Germinal center (tissue), 1 donor: Measurements from ENCODE around the gene EN2.

Source experiments
- DNase-seq: peaks from one replicate; pipeline ENCODE4 v3.0.0; 2012; ENCODE audit warnings: mixed read lengths, low spot score

EN2 gene

DNA sequence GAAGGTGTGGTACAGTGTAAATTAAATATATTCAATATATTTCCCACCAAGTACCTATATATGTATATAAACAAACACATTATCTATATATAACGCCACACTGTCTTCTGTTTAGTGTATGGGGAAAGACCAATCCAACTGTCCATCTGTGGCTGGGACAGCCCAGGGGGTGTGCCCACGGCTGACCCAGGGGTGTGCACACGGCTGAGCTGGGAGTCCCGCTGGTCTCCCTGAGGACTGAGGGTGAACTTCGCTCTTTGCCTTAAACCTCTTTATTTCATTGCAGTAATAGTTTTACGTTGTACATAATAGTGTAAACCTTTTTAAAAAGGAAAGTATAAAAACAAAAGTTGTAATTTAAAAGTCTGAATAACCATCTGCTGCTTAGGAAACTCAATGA lies 6.3 kb downstream of the EN2 start:
- DNase-seq = no peak

DNA sequence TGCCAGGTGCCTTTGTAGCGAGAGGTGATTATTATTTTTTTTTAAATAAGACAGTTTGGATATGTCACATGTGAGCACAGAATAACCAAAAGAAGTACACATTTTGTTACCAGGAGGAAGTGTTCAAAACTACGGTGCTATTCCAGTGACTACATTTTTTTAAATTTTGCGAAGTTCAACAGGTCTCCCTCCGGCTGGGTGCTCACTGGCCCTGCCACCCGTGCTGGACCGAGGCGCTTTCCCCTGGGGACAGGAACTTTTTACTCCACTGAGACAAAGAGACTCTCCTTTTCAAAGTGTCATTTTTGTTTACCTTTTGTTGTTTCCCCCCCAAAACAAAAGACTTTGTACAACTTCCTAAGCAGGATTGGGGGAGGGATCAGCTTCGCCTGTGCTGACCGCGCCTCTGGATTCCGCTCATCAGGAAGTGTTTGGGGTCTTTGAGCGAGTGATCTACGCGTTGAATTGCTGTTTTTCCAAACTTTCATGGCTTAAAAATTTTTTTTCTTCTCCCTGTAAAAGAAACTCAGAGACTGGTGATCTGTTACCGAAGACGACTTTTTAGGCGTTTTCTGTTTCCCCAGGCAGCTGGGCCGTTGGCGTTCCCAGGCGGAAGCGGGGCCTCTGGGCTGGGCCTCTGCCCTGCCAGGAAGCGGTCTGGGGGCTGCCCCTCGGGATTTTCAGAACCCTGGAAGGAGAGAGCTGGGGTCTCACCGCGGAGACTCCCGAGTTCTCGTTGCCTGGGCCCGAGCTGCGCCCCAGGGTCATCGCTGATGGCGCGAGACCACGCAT lies 7.2 kb downstream of the EN2 start:
- DNase-seq = no peak

DNA sequence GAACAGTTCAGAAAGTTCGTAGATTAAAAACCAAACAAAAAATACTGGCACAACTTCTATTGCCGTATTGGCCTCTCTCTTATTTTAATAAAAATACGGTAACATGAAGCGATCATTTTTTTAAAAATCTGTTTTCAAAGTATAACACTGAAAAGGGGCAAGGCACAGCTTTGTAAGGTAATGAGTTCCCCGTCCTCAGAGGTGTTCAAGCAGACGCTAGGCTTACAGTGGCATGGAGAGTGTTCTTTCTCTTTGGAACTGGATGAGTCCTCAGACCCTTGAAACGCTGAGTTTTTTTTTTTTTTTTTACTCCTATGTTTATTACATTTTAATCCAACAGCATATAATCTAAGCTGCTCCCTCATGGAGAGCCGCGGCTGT lies 7.8 kb downstream of the EN2 start:
- DNase-seq = no peak

DNA sequence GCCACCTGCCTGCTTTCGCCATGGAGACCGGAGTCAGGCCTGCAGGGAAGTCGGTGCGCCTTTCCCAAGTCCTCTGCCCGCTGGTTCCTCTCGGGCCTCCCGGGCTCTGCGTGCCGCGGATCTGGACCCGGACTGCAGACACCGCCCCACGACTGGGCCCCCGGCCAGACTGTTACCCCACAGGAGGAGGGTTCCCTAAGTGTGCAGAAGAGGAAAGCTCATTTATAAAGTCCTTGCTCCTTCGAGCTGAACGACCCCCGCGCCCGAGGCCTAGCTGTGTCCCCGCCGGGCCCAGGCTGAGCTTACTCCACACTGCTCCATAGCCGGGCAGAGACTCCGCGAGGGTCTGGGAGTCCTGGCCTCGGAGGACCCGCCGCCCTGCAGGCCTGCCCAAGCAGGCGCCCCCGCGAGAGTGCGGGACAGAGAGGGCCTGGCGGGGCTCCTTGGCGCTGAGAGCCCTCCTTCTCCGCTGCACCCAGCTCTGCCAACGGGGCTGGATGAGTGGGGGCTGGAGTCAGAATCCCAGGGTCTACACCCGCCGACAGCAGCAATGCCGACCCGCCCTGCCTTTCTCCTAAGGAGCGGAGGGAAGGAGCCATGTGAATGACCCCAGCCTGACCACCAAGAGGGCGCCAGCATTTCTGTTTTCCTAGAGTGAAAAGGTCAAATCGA lies 8.3 kb downstream of the EN2 start:
- no peak for DNase-seq

DNA sequence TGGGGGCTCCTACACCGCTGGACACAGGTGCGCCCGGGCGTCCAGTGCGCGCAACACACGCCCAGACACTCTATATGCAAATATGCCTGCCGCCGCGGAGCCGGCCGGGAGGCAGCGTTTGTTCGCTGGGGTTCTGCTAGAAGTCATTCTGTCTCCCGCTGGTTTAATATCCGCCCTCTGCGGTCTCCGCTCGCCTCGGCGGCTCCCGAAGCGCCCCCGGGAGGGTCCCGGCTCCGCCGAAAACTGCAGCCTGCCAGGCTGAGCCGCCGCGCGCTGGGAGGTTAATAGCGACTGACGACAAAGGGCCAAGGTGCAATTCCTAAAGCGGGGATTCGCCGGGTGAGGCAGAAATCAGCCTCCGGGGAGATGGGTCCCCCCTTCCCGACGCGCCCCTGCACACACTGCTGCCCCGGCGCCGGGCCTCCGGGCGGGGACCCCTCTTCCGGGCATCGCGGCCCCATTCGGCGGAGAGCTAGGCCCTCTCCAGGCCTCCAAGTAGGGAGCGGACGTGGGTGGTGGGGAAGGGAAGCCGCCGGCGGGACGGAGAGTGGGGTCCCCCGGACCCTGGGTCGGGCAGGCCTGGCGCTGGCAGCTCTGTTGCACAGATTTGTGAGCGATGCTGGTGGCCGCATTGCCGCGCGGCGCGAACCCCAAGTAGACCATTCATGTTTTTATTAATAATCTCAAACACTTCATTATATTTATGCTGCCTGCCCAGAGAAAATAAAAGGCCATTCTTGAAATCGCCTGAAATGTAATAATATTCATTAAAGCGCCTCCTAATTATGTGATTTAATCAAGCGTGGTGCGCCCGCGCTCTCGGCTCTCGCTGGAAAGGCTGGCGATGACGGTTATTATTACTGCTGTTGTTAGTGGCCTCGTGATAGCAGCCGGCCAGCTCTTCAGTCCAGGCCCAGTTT lies 9.1 kb downstream of the EN2 start:
- DNase-seq = peak; percentile 63

DNA sequence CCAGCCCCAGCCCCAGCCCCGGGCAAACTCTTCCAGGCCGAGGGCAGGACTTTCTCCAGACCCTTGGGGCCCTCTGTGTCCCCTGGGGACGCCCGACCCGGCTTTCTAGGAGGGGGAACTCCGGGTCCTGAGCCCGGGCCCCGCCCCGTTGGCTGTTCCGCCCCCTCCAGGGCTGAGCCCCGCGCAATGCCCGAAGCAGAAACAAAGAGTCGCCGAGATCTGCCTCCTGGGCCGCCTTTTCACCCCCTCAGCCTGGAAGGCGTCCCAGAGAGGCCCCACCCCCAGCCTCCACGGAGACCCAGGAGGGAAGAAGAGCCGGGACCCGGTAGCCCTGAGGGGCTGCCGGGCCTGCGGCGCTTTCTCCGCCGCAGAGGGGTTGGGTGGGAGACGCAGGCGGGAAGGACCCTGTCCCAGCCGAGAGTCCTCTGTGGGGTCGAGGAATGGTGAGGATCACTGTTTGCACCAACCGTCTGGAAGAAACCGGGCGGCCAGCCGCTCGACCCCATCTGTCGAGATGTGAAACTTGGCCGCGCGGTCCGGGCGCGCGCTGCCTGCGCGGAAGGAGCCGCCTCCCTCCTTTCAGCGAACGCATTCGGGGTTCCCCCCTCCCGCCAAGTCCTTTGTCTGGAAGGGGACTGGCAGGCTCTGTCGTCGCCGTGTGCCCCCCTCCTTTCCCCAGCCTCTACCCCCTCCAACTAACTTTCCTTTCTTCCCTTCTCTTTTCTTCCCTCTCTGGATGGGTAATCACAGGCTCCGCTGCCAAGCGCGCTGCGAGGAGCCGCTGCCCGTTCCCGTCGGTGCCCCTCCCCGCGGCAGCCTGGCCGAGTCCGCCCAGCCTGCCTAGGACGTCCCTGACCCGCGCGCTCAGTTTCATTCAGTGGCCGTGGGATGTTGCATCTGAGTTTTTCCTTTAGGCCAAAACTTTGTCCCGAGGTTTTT lies 10.2 kb downstream of the EN2 start:
- no peak for DNase-seq

DNA sequence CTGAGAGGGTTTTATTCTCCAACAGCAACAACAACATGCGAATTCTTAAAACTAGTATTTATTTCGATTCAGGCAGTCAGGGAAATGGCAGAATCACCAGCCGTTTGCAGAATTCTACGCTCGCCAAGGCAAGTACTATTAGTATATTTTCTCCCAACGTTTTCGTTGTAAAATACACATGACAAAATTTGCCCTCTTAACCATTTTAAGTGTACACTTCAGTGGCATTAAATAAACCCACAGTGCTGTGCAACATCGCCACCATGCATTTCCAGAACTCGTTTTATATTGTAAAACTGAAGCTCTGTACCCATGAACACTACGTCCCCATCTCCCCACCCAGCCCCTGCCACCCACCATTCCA lies 10.8 kb downstream of the EN2 start:
- no peak for DNase-seq

DNA sequence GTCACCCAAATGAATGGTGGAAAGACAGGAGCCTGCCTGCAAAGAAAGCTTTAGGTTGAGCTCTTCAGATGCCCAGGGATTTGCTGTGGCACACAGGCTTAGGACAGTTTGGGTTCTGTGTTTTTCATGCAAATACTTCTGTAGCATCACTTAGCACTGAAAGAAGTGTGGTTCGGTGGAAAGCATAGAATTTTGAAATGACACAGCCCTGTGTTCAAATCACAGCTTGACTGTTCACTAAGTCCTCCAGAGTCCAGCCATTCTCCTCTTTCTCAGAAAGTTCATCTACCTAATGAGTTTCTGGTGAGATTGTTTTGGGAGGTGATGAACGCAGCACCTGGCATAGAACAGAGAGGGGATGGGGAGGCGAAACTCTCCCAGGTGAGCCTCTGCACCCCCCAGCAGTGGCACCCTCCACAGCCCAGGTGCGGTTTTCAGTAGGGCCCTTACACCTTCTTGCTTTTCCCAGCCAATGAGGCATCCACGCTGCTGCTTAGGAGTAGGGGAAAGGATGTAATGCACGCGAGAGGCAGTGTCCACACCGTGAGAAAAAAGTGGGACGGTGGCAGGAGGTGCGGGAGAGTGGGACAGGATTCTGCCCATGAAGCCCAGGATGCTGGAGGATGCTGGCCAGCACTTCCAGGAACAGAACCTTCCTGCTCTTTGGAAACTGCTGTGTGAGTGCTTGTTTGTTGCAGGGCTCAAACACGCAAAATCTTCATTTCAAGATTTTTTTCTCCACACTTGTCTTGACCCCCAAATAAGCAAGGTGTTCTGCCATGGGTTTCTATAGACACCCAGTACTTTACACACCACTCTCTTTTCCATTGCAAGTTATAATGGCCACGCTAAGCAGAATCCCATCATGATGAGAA lies 11.6 kb downstream of the EN2 start:
- no peak for DNase-seq

DNA sequence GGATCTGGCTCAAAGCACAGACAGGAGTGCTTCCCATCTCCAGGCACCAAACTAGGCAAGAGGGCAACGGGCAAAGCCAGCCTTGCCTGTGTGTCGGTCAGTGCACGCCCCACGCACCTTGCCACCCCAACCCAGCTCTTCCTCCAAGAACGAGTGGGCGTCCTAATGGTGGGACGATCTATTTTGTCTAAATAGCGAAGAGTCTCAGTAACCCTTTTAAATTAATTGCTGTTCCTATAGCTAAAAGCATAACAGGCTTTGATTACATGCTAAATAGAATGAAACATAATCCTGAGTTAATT lies 12.2 kb downstream of the EN2 start:
- DNase-seq = no peak

DNA sequence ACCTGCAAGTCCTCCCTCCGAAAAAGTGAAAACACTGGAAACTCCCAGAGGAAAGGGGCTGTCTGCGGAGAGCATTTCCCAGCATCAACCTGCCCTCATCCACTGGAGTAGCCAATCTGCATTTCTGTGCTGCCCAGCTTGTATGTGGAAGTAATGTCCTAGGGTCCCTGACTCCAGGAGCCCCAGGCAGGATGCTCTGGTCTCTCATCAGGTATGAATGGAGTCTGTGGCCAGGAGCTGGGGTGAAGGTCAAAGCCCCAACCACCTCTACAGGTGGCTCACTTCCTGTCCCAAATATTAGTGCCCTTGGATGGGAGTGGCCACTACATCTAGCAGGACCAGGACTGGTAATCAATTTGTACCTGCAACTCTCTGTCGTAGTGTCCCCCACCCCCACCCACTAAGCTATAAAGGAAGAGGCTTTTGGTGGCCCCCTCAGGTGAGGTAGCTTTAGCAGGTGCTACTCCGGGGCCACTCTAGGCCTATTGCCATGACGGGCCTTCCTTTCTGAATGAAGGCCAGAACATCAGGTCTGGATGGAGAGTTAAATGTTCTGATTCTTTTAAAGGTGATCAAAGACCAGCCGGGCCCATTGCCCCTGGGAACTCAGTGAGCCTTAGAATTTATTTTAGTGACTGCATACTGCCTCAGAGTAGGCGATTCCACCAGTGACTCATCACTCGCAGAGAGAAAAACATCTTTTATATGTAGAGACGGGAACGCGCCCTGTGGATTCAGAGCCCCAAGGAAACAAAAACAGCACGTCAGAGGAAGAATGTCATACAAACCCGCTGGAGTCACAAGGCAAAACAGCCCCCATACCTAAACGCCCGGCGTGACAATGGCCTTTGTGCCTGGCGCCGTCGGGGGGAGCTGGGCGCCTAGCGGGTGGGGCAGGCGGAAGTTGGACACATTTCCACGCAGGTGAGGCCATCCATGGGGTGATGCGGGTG lies 13.0 kb downstream of the EN2 start:
- no peak for DNase-seq

DNA sequence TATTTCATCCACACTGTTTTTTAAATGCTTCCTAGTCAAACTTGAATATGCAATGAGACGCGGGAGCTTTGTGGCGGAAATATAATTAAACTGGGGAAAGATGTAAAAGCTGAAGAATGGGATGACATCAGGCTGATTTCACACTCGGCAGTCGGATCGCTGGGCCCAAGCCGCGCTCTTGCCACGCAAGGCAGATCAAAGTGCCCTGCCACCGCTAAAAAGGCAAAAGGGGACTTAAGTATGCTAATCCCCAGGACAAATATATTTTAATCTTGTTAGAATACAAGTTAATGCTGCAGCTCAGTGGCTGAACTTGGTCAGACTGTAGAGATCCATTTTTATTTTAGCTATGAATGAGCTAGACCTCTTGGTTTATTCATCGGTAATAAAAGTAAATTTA lies 13.8 kb downstream of the EN2 start:
- DNase-seq = no peak

DNA sequence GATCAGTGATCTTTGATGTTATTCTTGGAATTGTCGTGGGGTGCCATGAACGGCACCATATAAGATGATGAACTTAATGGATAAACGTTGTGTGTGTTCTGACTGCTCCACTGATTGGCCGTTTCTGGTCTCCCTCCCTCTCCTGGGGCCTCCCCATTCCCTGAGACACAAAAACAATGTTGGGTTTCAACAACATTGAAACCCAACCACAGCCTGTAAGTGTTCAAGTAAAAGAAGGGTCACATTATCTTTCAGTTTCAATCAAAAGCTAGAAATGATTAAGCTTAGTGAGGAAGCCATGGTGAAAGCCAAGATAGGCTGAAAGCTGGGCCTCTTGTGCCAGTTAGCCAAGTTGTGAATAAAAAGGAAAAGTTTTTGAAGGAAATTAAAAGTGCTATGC lies 19.5 kb downstream of the EN2 start:
- no peak for DNase-seq

DNA sequence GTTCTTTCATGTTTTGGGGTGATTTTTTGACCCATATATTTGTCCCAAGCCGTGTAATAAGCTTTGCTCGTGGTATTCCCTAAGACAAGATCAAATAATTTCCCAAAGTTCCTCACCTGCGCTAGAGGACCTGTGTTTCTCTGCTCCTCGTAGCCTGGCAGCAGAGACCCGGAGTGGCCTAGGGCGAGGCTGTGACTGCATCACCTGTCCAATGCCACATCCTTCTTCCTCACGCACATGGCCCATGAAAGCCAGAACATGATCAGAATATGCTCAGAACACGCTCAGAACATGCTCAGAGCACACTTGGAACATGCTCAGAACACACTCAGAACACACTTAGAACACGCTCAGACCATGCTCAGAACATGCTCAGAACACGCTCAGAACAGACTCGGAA lies 23.8 kb downstream of the EN2 start:
- no peak for DNase-seq

DNA sequence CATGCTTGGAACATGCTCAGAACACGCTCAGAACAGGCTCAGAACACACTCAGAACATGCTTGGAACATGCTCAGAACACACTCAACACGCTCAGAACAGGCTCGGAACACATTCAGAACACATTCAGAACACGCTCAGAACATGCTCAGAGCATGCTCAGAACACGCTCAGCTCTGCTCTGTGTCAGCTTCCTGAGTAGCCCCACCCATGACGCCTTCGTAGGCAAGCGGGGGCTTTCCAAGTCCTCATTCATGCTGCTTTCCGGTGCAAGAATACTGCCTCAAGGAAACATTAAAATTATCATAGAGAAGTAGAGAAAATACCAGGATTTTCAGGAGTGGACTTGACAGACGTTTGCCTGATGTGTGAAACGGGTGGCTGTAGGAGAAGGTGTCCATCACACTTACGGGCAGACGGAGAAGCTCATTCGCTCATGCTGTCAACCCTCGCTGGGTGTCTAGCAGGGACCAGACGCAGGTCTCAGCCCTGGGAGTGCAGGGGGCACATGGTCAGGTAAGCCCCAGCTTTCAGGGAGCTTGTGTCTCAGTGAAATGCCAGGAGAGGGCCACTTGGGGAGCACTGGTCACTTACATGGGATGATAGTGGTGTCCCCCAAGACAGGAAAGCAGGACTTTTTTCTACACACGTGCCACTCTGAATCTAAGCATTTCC lies 24.7 kb downstream of the EN2 start:
- DNase-seq = no peak

DNA sequence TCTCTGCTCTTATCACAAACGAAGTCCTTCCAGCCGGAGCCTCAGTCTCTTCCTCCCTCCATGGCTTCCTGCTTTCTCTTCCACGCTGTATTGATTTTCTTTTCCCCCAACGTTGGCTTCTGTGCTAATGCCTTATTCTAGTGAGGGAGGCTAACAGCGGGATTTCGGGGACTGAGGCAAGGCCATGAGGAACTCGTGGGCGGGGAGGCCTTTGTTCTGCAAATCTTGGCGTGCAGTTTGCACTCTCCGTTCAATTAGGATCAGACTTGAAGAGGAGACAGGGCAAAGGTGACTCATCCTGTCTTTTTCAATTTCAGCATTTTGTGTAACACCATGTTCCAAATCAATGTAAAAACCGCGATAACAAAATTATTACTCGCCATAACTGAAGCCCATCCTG lies 25.3 kb downstream of the EN2 start:
- no peak for DNase-seq

DNA sequence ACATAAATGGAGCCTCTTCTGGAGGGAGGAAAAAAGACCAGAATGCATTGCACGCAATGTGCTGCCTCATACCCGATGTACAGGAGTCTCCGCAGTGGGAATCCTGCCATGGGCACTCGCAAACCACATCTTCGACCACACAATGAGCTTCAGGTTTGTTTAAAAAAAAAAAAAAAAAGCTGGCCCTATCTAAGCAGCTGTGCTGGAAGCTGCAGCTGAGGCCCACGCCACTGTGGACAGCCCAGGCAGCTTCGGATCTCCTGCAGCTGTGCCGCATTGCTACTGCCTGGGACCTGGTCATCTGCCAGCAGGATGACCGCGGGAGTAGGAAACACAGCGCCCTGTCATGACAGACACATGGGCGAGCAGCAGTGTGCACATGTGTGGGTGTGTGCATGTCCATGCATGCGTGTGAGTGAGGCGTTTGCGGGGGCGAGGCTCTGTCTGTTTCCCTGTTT lies 26.0 kb downstream of the EN2 start:
- no peak for DNase-seq

DNA sequence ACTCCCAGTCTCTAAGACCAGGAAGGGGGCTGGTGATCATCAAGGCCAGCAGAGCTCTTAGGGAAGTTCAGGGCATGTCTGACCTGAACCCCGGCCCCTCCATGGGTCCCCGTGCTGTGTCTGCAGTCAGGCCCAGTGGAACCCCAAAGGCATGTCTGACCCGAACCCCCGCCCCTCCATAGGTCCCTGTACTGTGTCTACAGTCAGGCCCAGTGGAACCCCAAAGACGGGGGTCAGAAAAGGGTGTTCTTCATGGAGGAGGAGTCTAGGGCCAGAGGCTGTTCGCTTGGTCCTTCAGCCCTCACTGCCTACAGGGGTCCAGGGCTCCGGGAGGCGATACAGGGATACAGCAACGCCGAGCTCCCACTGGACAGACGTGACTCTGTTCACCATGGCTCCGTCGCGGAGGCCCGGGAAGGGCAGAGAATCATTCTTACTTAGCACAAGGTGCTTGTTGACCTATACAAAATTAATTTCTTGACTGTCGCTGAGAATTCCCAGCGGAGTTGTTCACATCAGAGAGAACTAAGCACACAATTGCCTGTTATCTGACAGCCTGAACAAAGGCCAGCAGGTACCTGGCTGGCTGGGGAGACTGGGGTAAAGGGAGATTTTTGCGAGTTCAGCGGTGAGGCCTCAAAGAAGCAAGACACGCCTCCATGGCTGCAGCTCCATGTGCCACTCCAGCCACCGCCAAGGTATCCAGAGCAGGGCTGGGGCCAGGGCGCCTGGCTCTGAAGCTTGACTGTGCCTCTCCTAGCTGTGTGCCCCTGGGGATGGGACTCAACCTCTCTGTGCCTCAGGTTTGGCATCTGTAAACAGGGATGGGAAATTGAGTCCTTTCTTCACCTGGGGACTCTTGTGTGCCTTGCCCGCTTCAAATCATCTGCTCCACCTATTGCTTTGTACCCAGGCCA lies 26.8 kb downstream of the EN2 start:
- DNase-seq = no peak
